Activated naive CD4-positive, alpha-beta T cell treated with anti-CD3 and anti-CD28 coated beads, Interleukin-2, amount 10 ng/mL, durations not matched to agents 7 days and 5 days (primary cell): ENCODE data around the gene GPR22.

ENCODE experiments used
- CTCF ChIA-PET: fragments of 350-600 bp; sonication (Branson Sonifier 250); formaldehyde crosslinking; loops from one replicate; lab custom pipeline; 2021; ENCODE audit warnings: antibody characterized with exemption; lab: Charles Lee
- DNase-seq: peaks from one replicate; pipeline ENCODE4 v3.0.0-alpha.2; 2020
- H3K27ac Mint-ChIP-seq: one replicate; pipeline ENCODE4 v1.8.0; 2021; ENCODE audit warnings: mild to moderate bottlenecking, moderate library complexity, mixed read lengths
- H3K27me3 Mint-ChIP-seq: one replicate; pipeline ENCODE4 v1.8.0; 2021; ENCODE audit warnings: mild to moderate bottlenecking, mixed read lengths
- H3K36me3 Mint-ChIP-seq: one replicate; pipeline ENCODE4 v1.8.0; 2021; ENCODE audit warnings: mixed read lengths
- H3K4me1 Mint-ChIP-seq: one replicate; pipeline ENCODE4 v1.8.0; 2021; ENCODE audit warnings: mixed read lengths
- H3K4me3 Mint-ChIP-seq: one replicate; pipeline ENCODE4 v1.8.0; 2021; ENCODE audit warnings: mild to moderate bottlenecking, moderate library complexity, mixed read lengths
- H3K9me3 Mint-ChIP-seq: one replicate; pipeline ENCODE4 v1.8.0; 2021; ENCODE audit warnings: mixed read lengths

Gene GPR22

DNA sequence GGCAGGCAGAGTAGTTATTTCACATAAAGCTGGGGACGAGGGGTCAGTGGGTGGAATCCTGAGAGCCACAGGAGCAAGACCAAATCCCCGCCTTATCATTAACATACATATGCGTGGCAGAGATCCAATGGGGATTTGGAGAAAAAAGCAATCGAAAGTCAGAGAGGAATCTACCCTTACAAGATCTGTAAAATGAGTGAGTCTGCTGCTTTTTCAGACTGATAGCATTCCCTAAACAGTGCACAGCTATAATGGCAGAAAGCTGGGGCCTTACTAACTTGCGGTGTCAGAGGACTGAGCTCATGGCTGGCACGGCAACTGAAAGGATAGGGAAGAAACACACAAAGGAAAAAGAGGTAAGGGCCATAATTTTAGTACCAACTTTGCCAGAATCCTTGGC is 25.0 kb downstream of the GPR22 start:
- peaks cover 7% of the 10 kb centered on the region for H3K4me1 Mint-ChIP-seq
- no peak overlapping the region for H3K4me3 Mint-ChIP-seq
- no peak overlapping the region for H3K27ac Mint-ChIP-seq
- no peaks in the 10 kb centered on the region for H3K27me3 Mint-ChIP-seq
- H3K9me3 Mint-ChIP-seq, result peaks cover 3% of the 10 kb centered on the region
- peaks cover 7% of the 10 kb centered on the region for H3K36me3 Mint-ChIP-seq
- no peak for DNase-seq
- CTCF ChIA-PET, result interaction anchor here (1.0 kb wide), 1 partner anchor 31 kb away, joined by 3 read pairs; no protein-coding TSS in a partner anchor

GRCh38 chr7:107495516-107495915 is 25.7 kb downstream of the GPR22 start:
- CTCF ChIA-PET, result interaction anchor here (0.6 to 1.0 kb wide), 2 partner anchors 32 to 408 kb away, joined by 3 read pairs; no protein-coding TSS in a partner anchor
- peaks cover 4% of the 10 kb centered on the region for H3K36me3 Mint-ChIP-seq
- H3K27ac Mint-ChIP-seq, result no peak overlapping the region
- peaks cover 7% of the 10 kb centered on the region for H3K4me1 Mint-ChIP-seq
- no peak for DNase-seq
- H3K27me3 Mint-ChIP-seq, result no peaks in the 10 kb centered on the region
- peaks cover 3% of the 10 kb centered on the region for H3K9me3 Mint-ChIP-seq
- H3K4me3 Mint-ChIP-seq, result no peak overlapping the region

- no peak overlapping the region for H3K4me3 Mint-ChIP-seq
- no peaks in the 10 kb centered on the region for H3K27me3 Mint-ChIP-seq
- no peak overlapping the region for H3K27ac Mint-ChIP-seq
- peaks cover 3% of the 10 kb centered on the region for H3K36me3 Mint-ChIP-seq
- peaks cover 7% of the 10 kb centered on the region for H3K4me1 Mint-ChIP-seq
- H3K9me3 Mint-ChIP-seq, result peaks cover 3% of the 10 kb centered on the region
- DNase-seq, result no peak
- CTCF ChIA-PET, result no interaction called here
Observed at GRCh38 chr7:107499731-107500130, 29.9 kb downstream of the GPR22 start.

DNA sequence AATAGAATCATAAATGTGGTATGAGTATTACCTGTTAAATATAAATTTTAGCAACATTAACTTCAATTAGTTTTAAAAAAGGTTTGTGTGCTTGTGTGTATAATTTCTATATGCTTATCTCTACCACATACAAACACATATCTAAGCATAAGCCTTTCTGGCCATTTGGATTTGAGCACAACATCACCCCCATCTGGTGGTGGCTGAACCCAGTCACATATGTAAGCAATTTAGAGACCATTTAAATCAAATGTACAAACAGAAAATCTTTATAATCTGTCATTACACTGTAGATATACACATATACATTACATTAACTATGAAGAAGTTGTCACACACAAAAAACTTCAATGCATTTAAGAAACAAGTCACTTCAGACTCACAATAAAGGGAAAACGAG is 31.7 kb downstream of the GPR22 start:
- peak; percentile 54 for DNase-seq
- CTCF ChIA-PET, result interaction anchor here (0.7 to 2.9 kb wide), 4 partner anchors 9 to 313 kb away, joined by 3 to 15 read pairs (median 9); partner anchors contain the start of gene SLC26A4
- Mint-ChIP-seq H3K27me3 (no peaks in the 10 kb centered on the region), H3K27ac (no peak overlapping the region), H3K9me3 (peaks cover 3% of the 10 kb centered on the region), H3K4me1 (peaks cover 9% of the 10 kb centered on the region), H3K4me3 (no peak overlapping the region), H3K36me3 (peaks cover 7% of the 10 kb centered on the region)

GRCh38 chr7:107502154-107502553 is 32.3 kb downstream of the GPR22 start:
- Mint-ChIP-seq H3K36me3 (peaks cover 7% of the 10 kb centered on the region), H3K27ac (no peak overlapping the region), H3K4me3 (no peak overlapping the region), H3K4me1 (peaks cover 11% of the 10 kb centered on the region), H3K27me3 (no peaks in the 10 kb centered on the region), H3K9me3 (peaks cover 2% of the 10 kb centered on the region)
- CTCF ChIA-PET, result interaction anchor here (2.1 to 2.9 kb wide), 2 partner anchors 10 to 39 kb away, joined by 15 read pairs; no protein-coding TSS in a partner anchor
- DNase-seq, result no peak

GRCh38 chr7:107502797-107503196 is 32.9 kb downstream of the GPR22 start:
- Mint-ChIP-seq H3K4me3 (no peak overlapping the region), H3K9me3 (no peaks in the 10 kb centered on the region), H3K27me3 (no peaks in the 10 kb centered on the region), H3K36me3 (peaks cover 7% of the 10 kb centered on the region), H3K27ac (no peak overlapping the region), H3K4me1 (peaks cover 11% of the 10 kb centered on the region)
- CTCF ChIA-PET, result interaction anchor here (2.9 kb wide), 1 partner anchor 11 kb away, joined by 15 read pairs; no protein-coding TSS in a partner anchor
- DNase-seq, result no peak

GRCh38 chr7:107503687-107504086 is 33.8 kb downstream of the GPR22 start:
- DNase-seq, result no peak
- Mint-ChIP-seq H3K9me3 (no peaks in the 10 kb centered on the region), H3K4me3 (no peak overlapping the region), H3K27ac (no peak overlapping the region), H3K27me3 (no peaks in the 10 kb centered on the region), H3K36me3 (peaks cover 10% of the 10 kb centered on the region), H3K4me1 (peaks cover 11% of the 10 kb centered on the region)
- CTCF ChIA-PET, result no interaction called here

- DNase-seq, result no peak
- Mint-ChIP-seq H3K27ac (no peak overlapping the region), H3K4me1 (peaks cover 11% of the 10 kb centered on the region), H3K9me3 (peaks cover 2% of the 10 kb centered on the region), H3K36me3 (peaks cover 17% of the 10 kb centered on the region), H3K27me3 (no peaks in the 10 kb centered on the region), H3K4me3 (no peak overlapping the region)
- CTCF ChIA-PET, result no interaction called here
Observed at GRCh38 chr7:107505362-107505761, 35.5 kb downstream of the GPR22 start.

- Mint-ChIP-seq H3K27ac (peak overlapping the region; percentile 15), H3K36me3 (peaks cover 20% of the 10 kb centered on the region), H3K4me3 (no peak overlapping the region), H3K9me3 (peaks cover 2% of the 10 kb centered on the region), H3K27me3 (no peaks in the 10 kb centered on the region), H3K4me1 (peaks cover 11% of the 10 kb centered on the region)
- DNase-seq, result peak; percentile 21
- CTCF ChIA-PET, result no interaction called here
Observed at GRCh38 chr7:107505997-107506673, 36.3 kb downstream of the GPR22 start.

DNA sequence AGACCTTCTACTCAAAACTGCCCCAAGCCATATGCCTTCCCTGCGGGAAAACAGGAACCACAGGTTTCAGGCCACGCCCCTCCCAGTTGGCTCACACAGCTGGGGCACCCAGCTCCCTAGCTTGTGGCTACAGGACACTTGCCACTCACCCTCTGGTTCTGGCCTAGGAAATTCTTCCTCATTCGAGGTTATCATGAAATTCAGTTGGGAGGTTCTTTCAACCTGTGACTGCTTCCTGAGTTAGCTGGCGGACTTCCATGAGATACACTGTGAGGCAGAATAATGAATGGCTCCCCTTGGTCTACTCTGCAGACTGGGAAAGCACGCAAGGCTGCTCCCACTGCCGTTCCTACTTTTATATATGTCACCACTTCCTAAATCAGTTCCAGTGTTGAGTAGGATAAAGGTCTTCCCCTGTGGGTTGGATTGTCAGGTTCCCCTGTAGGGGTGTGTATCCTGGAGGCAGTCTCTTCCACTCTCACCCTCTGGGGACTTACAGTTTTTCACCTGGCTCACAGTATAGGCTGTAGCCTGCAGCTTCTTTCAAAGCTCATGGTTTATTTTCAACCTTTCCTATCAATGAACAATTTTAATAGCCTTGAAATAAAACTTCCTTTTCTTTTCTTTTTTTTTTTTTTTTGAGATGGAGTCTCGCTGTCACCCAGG is 37.0 kb downstream of the GPR22 start:
- H3K36me3 Mint-ChIP-seq, result peaks cover 21% of the 10 kb centered on the region
- CTCF ChIA-PET, result no interaction called here
- H3K27me3 Mint-ChIP-seq, result no peaks in the 10 kb centered on the region
- H3K4me1 Mint-ChIP-seq, result peaks cover 11% of the 10 kb centered on the region
- peaks cover 2% of the 10 kb centered on the region for H3K9me3 Mint-ChIP-seq
- no peak overlapping the region for H3K4me3 Mint-ChIP-seq
- no peak overlapping the region for H3K27ac Mint-ChIP-seq
- no peak for DNase-seq
